ENCODE results near the gene CERT1. TPM values are rescaled to one million over a fixed set of nuclear protein-coding genes. Genes with fewer than 3 reads are reported as not detected.

The CERT1 gene
- total and polyA plus RNA-seq, 7 donors, result 14.1 to 63.3 (median 46.6) TPM

GRCh38 chr5:75450069-75450468, 61.4 kb downstream of the CERT1 start:
- Histone ChIP-seq H3K27ac (no peak overlapping the region), H3K4me1 (no peaks in the 10 kb centered on the region), H3K27me3 (ENCODE audit: insufficient read depth in 3 of 3, low read length in 2 of 3) (no peaks in the 10 kb centered on the region), H3K9me3 (peaks cover 9% of the 10 kb centered on the region), H3K4me3 (no peak overlapping the region), H3K36me3 (ENCODE audit: insufficient read depth in 1 of 2, low read depth in 1 of 2) (no peaks in the 10 kb centered on the region)
- intact Hi-C loops (cut with DNase I), result no loop called here
- TF ChIP-seq CTCF (IDR thresholded peaks at IDR 0.05), result no peak
- no peak for DNase-seq
- 76 to 89% (median 84%) methylated on average over 1 of the region's 1 CpG for WGBS, 3 donors
- no peak for ATAC-seq

GRCh38 chr5:75446068-75446467, 65.4 kb downstream of the CERT1 start:
- WGBS, 3 donors, result 98 to 99% (median 98%) methylated on average over 2 of the region's 2 CpGs
- no peak for DNase-seq

GRCh38 chr5:75441560-75441959, 69.9 kb downstream of the CERT1 start:
- TF ChIP-seq CTCF (IDR thresholded peaks at IDR 0.05), result no peak
- no peaks in the 10 kb centered on the region for H3K27me3 ChIP-seq (ENCODE audit: insufficient read depth in 3 of 3, low read length in 2 of 3)
- 96 to 100% (median 100%) methylated on average over 2 of the region's 2 CpGs for WGBS, 3 donors
- intact Hi-C loops (cut with DNase I), result no loop called here
- H3K27ac ChIP-seq, result no peak overlapping the region
- ATAC-seq (no peak), DNase-seq (no peak)
- H3K36me3 ChIP-seq (ENCODE audit: insufficient read depth in 1 of 2, low read depth in 1 of 2), result no peaks in the 10 kb centered on the region
- H3K4me3 ChIP-seq, result no peak overlapping the region
- peaks cover 9% of the 10 kb centered on the region for H3K9me3 ChIP-seq
- no peaks in the 10 kb centered on the region for H3K4me1 ChIP-seq

More at GRCh38 chr5:75446068-75446467, 65.4 kb downstream of the CERT1 start:
- intact Hi-C loops (cut with DNase I), result no loop called here
- H3K27ac ChIP-seq, result no peak overlapping the region
- no peak overlapping the region for H3K4me3 ChIP-seq
- H3K9me3 ChIP-seq, result peaks cover 9% of the 10 kb centered on the region
- ATAC-seq, result no peak
- no peaks in the 10 kb centered on the region for H3K36me3 ChIP-seq (ENCODE audit: insufficient read depth in 1 of 2, low read depth in 1 of 2)
- TF ChIP-seq CTCF (IDR thresholded peaks at IDR 0.05), result no peak
- H3K27me3 ChIP-seq (ENCODE audit: insufficient read depth in 3 of 3, low read length in 2 of 3), result no peaks in the 10 kb centered on the region
- H3K4me1 ChIP-seq, result no peaks in the 10 kb centered on the region

- WGBS, 3 donors, result 85 to 92% (median 90%) methylated on average over 2 of the region's 2 CpGs
- H3K4me1 ChIP-seq, result no peaks in the 10 kb centered on the region
- no peak for TF ChIP-seq CTCF (IDR thresholded peaks at IDR 0.05)
- H3K9me3 ChIP-seq, result no peaks in the 10 kb centered on the region
- ATAC-seq, result no peak
- no peak for DNase-seq
- no peak overlapping the region for H3K4me3 ChIP-seq
- H3K27me3 ChIP-seq (ENCODE audit: insufficient read depth in 3 of 3, low read length in 2 of 3), result no peaks in the 10 kb centered on the region
- intact Hi-C loops (cut with DNase I), result no loop called here
- H3K36me3 ChIP-seq (ENCODE audit: insufficient read depth in 1 of 2, low read depth in 1 of 2), result no peaks in the 10 kb centered on the region
- no peak overlapping the region for H3K27ac ChIP-seq
Measured at GRCh38 chr5:75439276-75439675, 72.2 kb downstream of the CERT1 start.

- H3K27me3 ChIP-seq (ENCODE audit: insufficient read depth in 3 of 3, low read length in 2 of 3), result no peaks in the 10 kb centered on the region
- WGBS, 3 donors, result 66 to 83% (median 73%) methylated on average over 2 of the region's 2 CpGs
- no peak overlapping the region for H3K4me3 ChIP-seq
- no peaks in the 10 kb centered on the region for H3K9me3 ChIP-seq
- DNase-seq (no peak), ATAC-seq (no peak)
- no peak for TF ChIP-seq CTCF (IDR thresholded peaks at IDR 0.05)
- H3K4me1 ChIP-seq, result no peaks in the 10 kb centered on the region
- H3K36me3 ChIP-seq (ENCODE audit: insufficient read depth in 1 of 2, low read depth in 1 of 2), result no peaks in the 10 kb centered on the region
- H3K27ac ChIP-seq, result no peak overlapping the region
- intact Hi-C loops (cut with DNase I), result no loop called here
Measured at GRCh38 chr5:75438722-75439121, 72.7 kb downstream of the CERT1 start.
